Tibial nerve (tissue), 4 donors: ENCODE results near the gene DEK. TPM values are rescaled to one million over a fixed set of nuclear protein-coding genes. Genes with fewer than 3 reads are reported as not detected.

ENCODE experiments used
- DNase-seq, 2 donors: peaks; one replicate each; pipeline ENCODE4 v3.0.0-alpha.2; 2019; ENCODE audit warnings: low spot score in 2 of 2
- H3K27ac ChIP-seq, 4 donors: fragments of 200-600 bp; sonication (generic) in 3 of 4; one replicate each; pipeline ENCODE4 v1.5.1; 2017 to 2019; ENCODE audit warnings: mild to moderate bottlenecking in 1 of 4
- H3K27me3 ChIP-seq, 2 donors: fragments of 200-600 bp; sonication (generic) in 1 of 2; one replicate each; pipeline versions ENCODE4 v1.5.1 to v1.6.0; 2017 to 2019
- H3K36me3 ChIP-seq, 3 donors: fragments of 200-600 bp; sonication (generic); one replicate each; pipeline ENCODE4 v1.5.1; 2018 to 2019
- H3K4me1 ChIP-seq, 4 donors: fragments of 200-600 bp; sonication (generic) in 3 of 4; one replicate each; pipeline ENCODE4 v1.5.1; 2017 to 2019
- H3K4me3 ChIP-seq, 4 donors: fragments of 200-600 bp; sonication (generic) in 3 of 4; one replicate each; pipeline ENCODE4 v1.5.1; 2017 to 2019; ENCODE audit warnings: mild to moderate bottlenecking in 1 of 4, moderate library complexity in 1 of 4
- H3K9me3 ChIP-seq, 4 donors: fragments of 200-600 bp; sonication (generic) in 3 of 4; one replicate each; pipeline ENCODE4 v1.5.1; 2017 to 2019
- EP300 ChIP-seq, 2 donors: sonication (generic); formaldehyde crosslinking; IDR thresholded peaks; one replicate each; pipeline ENCODE4 v1.6.1; 2017; ENCODE audit warnings: antibody characterized with exemption in 2 of 2, mild to moderate bottlenecking in 1 of 2
- POLR2A ChIP-seq, 2 donors: fragments of 450-650 bp; IDR thresholded peaks; one replicate each; pipeline ENCODE4 v1.6.1; 2017; ENCODE audit warnings: antibody characterized with exemption in 2 of 2, mild to moderate bottlenecking in 2 of 2, moderate library complexity in 2 of 2
- WGBS, 2 donors: methylation state at CpG; one replicate each; pipeline ENCODE4 v1.1.5; 2018; 5-methylcytosine and 5-hydroxymethylcytosine counted together
- total RNA-seq, 4 donors: library from RNA; depleted of rRNA; stranded (reverse); fragments of >200 nt; gene quantifications; one replicate each; pipeline ENCODE4 v1.1.0, GENCODE V29; 2016
- TF ChIP-seq, protein P1 (sequence below), 5 experiments: fragments of 200-600 bp in 3 of 5; fragments of 450-650 bp in 2 of 5; sonication (generic) in 3 of 5; IDR thresholded peaks; one replicate each; pipeline ENCODE4 v1.5.1; 2016 to 2019; ENCODE audit warnings: antibody characterized with exemption in 5 of 5, mild to moderate bottlenecking in 3 of 5, moderate library complexity in 2 of 5

The DEK gene
- total RNA-seq, 4 donors from 2014 or later = 112 to 147 (median 123) TPM

- H3K27ac ChIP-seq = no peak overlapping the region
- DNase-seq = no peak
- peaks cover 0 to 8% (median 0%) of the 10 kb centered on the region in 3 donors for H3K36me3 ChIP-seq
- no peaks in the 10 kb centered on the region for H3K9me3 ChIP-seq
- peaks cover 0 to 52% (median 14%) of the 10 kb centered on the region in 4 donors for H3K4me1 ChIP-seq
- H3K4me3 ChIP-seq = no peak overlapping the region
- WGBS, 2 donors = 64 to 70% methylated on average over 6 of the region's 6 CpGs
- TF ChIP-seq EP300 (IDR thresholded peaks at IDR 0.05) (no peak), POLR2A (IDR thresholded peaks at IDR 0.05) (no peak)
- TF ChIP-seq, protein P1, sequence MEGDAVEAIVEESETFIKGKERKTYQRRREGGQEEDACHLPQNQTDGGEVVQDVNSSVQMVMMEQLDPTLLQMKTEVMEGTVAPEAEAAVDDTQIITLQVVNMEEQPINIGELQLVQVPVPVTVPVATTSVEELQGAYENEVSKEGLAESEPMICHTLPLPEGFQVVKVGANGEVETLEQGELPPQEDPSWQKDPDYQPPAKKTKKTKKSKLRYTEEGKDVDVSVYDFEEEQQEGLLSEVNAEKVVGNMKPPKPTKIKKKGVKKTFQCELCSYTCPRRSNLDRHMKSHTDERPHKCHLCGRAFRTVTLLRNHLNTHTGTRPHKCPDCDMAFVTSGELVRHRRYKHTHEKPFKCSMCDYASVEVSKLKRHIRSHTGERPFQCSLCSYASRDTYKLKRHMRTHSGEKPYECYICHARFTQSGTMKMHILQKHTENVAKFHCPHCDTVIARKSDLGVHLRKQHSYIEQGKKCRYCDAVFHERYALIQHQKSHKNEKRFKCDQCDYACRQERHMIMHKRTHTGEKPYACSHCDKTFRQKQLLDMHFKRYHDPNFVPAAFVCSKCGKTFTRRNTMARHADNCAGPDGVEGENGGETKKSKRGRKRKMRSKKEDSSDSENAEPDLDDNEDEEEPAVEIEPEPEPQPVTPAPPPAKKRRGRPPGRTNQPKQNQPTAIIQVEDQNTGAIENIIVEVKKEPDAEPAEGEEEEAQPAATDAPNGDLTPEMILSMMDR (IDR thresholded peaks at IDR 0.05) = no peak
- H3K27me3 ChIP-seq = no peaks in the 10 kb centered on the region
These were observed 2.5 kb downstream of the DEK start for GRCh38 chr6:18261877-18262276.

DNA sequence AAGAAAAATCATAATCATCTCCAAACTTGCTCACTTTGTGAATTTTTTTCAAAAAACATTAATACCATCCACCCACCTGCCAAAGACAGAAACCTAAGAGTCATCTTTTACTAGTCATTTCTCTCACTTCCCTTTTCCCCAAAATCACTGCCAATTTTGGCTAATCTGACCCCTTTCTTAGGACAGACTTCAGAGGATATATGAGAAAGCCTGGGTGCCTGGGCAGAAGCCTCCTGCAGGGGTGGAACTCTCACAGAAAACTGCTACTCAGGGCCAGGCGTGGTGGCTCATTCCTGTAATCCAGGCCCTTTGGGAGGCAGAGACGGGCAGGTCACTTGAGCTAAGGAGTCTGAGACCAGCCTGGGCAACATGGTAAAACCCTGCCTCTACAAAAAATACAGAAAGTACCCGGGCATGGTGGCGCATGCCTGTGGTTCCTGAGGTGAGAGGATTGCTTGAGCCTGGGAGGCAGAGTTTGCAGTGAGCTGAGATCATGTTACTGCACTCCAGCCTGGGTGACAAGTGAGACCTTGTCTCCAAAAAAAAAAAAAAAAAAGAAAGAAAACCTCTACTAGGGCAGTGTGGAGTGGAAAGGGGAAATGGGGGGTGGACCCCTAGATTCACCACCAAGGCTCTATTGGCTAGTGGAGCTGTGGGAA is 3.8 kb downstream of the DEK start:
- peaks cover 0 to 52% (median 14%) of the 10 kb centered on the region in 4 donors for H3K4me1 ChIP-seq
- H3K27ac ChIP-seq = no peak overlapping the region
- no peak for TF ChIP-seq POLR2A (IDR thresholded peaks at IDR 0.05)
- TF ChIP-seq EP300 (IDR thresholded peaks at IDR 0.05) = no peak
- TF ChIP-seq, protein P1 (IDR thresholded peaks at IDR 0.05) = no peak
- peaks cover 0 to 21% (median 1%) of the 10 kb centered on the region in 3 donors for H3K36me3 ChIP-seq
- no peaks in the 10 kb centered on the region for H3K9me3 ChIP-seq
- no peaks in the 10 kb centered on the region for H3K27me3 ChIP-seq
- no peak overlapping the region for H3K4me3 ChIP-seq
- no peak for DNase-seq
- 65 to 69% methylated on average over 4 of the region's 4 CpGs for WGBS, 2 donors

GRCh38 chr6:18259675-18260447 is 4.5 kb downstream of the DEK start:
- no peak overlapping the region for H3K27ac ChIP-seq
- H3K36me3 ChIP-seq = peaks cover 0 to 28% (median 4%) of the 10 kb centered on the region in 3 donors
- H3K4me3 ChIP-seq = no peak overlapping the region
- DNase-seq = no peak
- H3K9me3 ChIP-seq = no peaks in the 10 kb centered on the region
- TF ChIP-seq, protein P1 (IDR thresholded peaks at IDR 0.05) = no peak
- no peak for TF ChIP-seq POLR2A (IDR thresholded peaks at IDR 0.05)
- TF ChIP-seq EP300 (IDR thresholded peaks at IDR 0.05) = no peak
- 84 to 89% methylated on average over 4 of the region's 4 CpGs for WGBS, 2 donors
- H3K4me1 ChIP-seq = peaks cover 0 to 48% (median 14%) of the 10 kb centered on the region in 4 donors
- H3K27me3 ChIP-seq = no peaks in the 10 kb centered on the region

DNA sequence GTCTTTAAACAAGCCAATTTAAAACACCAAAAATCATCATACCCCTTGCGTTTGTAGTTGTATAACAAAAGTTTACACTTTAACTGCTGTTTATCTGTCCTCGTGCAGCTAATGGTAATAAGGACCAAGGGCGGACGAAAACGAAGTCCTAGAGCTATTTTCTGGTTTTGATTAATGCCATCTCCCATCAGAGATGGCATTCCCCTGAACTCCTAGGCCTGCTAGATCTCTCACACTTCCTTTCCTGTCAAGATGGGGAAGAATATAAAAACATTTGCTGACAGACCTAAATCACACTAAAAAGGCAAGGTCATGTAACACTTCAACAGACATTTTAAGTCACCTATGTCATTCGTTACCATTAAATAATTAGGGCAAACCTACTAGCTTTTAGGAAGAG is 9.5 kb downstream of the DEK start:
- Histone ChIP-seq H3K4me3 (no peak overlapping the region), H3K27ac (no peak overlapping the region), H3K9me3 (no peaks in the 10 kb centered on the region), H3K36me3 (peaks cover 0 to 70% (median 4%) of the 10 kb centered on the region in 3 donors), H3K4me1 (peaks cover 0 to 14% (median under 1%) of the 10 kb centered on the region in 4 donors), H3K27me3 (no peaks in the 10 kb centered on the region)
- no peak for DNase-seq
- WGBS, 2 donors = 83 to 87% methylated on average over 6 of the region's 6 CpGs
- TF ChIP-seq, protein P1 (IDR thresholded peaks at IDR 0.05) = no peak
- TF ChIP-seq POLR2A (IDR thresholded peaks at IDR 0.05) = no peak
- no peak for TF ChIP-seq EP300 (IDR thresholded peaks at IDR 0.05)

DNA sequence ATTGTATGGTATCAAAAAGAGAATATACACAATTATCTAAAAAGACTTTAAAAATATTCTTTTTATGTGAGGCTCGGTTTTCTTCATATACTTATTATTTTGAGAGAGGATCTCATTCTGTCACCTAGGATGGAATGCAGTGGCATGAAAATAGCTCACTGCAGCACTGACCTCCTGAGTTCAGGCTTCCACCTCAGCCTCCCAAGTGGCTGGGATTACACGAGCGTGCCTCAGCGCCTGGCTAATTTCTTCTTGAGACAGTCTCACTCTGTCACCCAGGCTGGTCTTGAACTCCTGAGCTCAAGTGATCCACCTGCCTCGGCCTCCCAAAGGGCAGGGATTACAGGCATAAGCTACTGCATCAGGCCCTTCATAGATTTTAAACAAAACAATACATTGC is 10.7 kb downstream of the DEK start:
- Histone ChIP-seq H3K4me3 (no peak overlapping the region), H3K9me3 (no peaks in the 10 kb centered on the region), H3K27me3 (no peaks in the 10 kb centered on the region), H3K27ac (no peak overlapping the region), H3K36me3 (peaks cover 0 to 82% (median 4%) of the 10 kb centered on the region in 3 donors), H3K4me1 (peaks cover 0 to 7% (median 0%) of the 10 kb centered on the region in 4 donors)
- 80 to 82% methylated on average over 5 of the region's 5 CpGs for WGBS, 2 donors
- no peak for DNase-seq
- TF ChIP-seq POLR2A (IDR thresholded peaks at IDR 0.05) (no peak), EP300 (IDR thresholded peaks at IDR 0.05) (no peak)
- TF ChIP-seq, protein P1 (IDR thresholded peaks at IDR 0.05) = no peak
